A549 (cell line): ENCODE data around the gene PDPK1. TPM values are rescaled to one million over a fixed set of nuclear protein-coding genes. Genes with fewer than 3 reads are reported as not detected.
"Not testable (repeated sequence)": the region's sequence is repeated elsewhere in the genome, so short reads cannot be mapped to it uniquely, and the experiment has no call there.

Experiments used
- ATAC-seq, 2 experiments: fragments of 200-7000 bp in 1 of 2; fragments of >200 bp in 1 of 2; cut with Nextera tagmentation in 1 of 2; cut with Tn5 transposase in 1 of 2; 3 replicates each; pipeline versions ENCODE4 v1.8.0 to v1.9.1; 2018 to 2020; ENCODE audit warnings: mild to moderate bottlenecking in 1 of 2, moderate library complexity in 1 of 2
- CTCF ChIA-PET: fragments of 300-600 bp; sonication (Branson Sonifier 250); formaldehyde crosslinking; extraction: SDS; loops from one replicate; lab custom pipeline; 2021; ENCODE audit warnings: antibody characterized with exemption, inconsistent platforms; lab: Yijun Ruan, JAX
- POLR2A ChIA-PET: fragments of 350-600 bp; formaldehyde crosslinking; extraction: SDS; loops from one replicate; lab custom pipeline; 2021; ENCODE audit warnings: antibody characterized with exemption, inconsistent platforms; lab: Yijun Ruan, JAX
- DNase-seq, 2 experiments: peaks; one replicate each; pipeline versions ENCODE4 v3.0.0 to v3.0.0-alpha.2; 2011 to 2016; ENCODE audit warnings: low read depth in 1 of 2, low spot score in 1 of 2
- FAIRE-seq: peaks from 2 replicates; lab custom pipeline; 2011; peaks lifted over from hg19 to GRCh38; lab: Jason Lieb, UNC
- H3K27ac ChIP-seq, 2 experiments: fragments of >200 bp; sonication (Bioruptor Twin); formaldehyde crosslinking; 3 replicates each; pipeline ENCODE4 v1.5.1; 2016 to 2017
- H3K4me1 ChIP-seq: fragments of >200 bp; sonication (Bioruptor Twin); formaldehyde crosslinking; 3 replicates; pipeline ENCODE4 v1.6.1; 2016
- H3K4me2 ChIP-seq: fragments of >200 bp; sonication (Bioruptor Twin); formaldehyde crosslinking; 3 replicates; pipeline ENCODE4 v1.6.1; 2016
- H3K4me3 ChIP-seq: fragments of >200 bp; sonication (Bioruptor Twin); formaldehyde crosslinking; 3 replicates; pipeline ENCODE4 v1.5.1; 2016
- H3K9me3 ChIP-seq: fragments of >200 bp; sonication (Bioruptor Twin); formaldehyde crosslinking; 3 replicates; pipeline ENCODE4 v1.6.1; 2016
- CTCF ChIP-seq: fragments of >200 bp; sonication (Bioruptor Twin); formaldehyde crosslinking; IDR thresholded peaks from 3 replicates; pipeline ENCODE4 v1.5.1; 2016
- RAD21 ChIP-seq, 2 experiments: fragments of >200 bp in 1 of 2; sonication (Bioruptor Twin) in 1 of 2; formaldehyde crosslinking in 1 of 2; IDR thresholded peaks in 1 of 2; conservative IDR thresholded peaks in 1 of 2; 2 replicates in 1 of 2; 3 replicates in 1 of 2; pipeline ENCODE4 v1.6.1; 2012 to 2018; ENCODE audit warnings: inconsistent platforms in 1 of 2
- WGBS: methylation state at CpG from one replicate; pipeline ENCODE4 v1.1.6; 2017; ENCODE audit errors: missing lambda C conversion rate; 5-methylcytosine and 5-hydroxymethylcytosine counted together
- polyA plus RNA-seq, 4 experiments: library from polyadenylated mRNA; depleted of rRNA in 3 of 4; stranded (reverse); fragments of >200 nt; fragmentation: RNase III in 1 of 4; extraction: RNeasy Plus Mini Kit Qiagen cat#74134 plus additional on column Dnase treatment in 1 of 4; gene quantifications; 2 replicates in 3 of 4; 3 replicates in 1 of 4; pipeline ENCODE4 v1.2.3, GENCODE V29; 2011 to 2017

PDPK1 gene
- polyA plus RNA-seq, 2 of the 4 experiments (the other 2 are of a cell fraction), result 17.7 to 29.7 TPM

GRCh38 chr16:2620870-2621269 is 83.0 kb downstream of the PDPK1 start:
- H3K4me3 ChIP-seq, CTCF ChIA-PET, H3K4me1 ChIP-seq, H3K27ac ChIP-seq, DNase-seq, POLR2A ChIA-PET, ATAC-seq, H3K4me2 ChIP-seq, FAIRE-seq, H3K9me3 ChIP-seq: not testable (repeated sequence)
- 71% methylated on average over 4 of the region's 15 CpGs for WGBS

- H3K9me3 ChIP-seq, CTCF ChIA-PET, POLR2A ChIA-PET, DNase-seq, H3K4me1 ChIP-seq, ATAC-seq, H3K4me2 ChIP-seq, FAIRE-seq, H3K27ac ChIP-seq, H3K4me3 ChIP-seq: not testable (repeated sequence)
- WGBS, result 85% methylated on average over 4 of the region's 8 CpGs
These were observed 83.6 kb downstream of the PDPK1 start for GRCh38 chr16:2621395-2621794.

- H3K9me3 ChIP-seq, H3K4me2 ChIP-seq, FAIRE-seq, CTCF ChIA-PET, POLR2A ChIA-PET, H3K4me3 ChIP-seq, ATAC-seq, H3K4me1 ChIP-seq, DNase-seq, H3K27ac ChIP-seq: not testable (repeated sequence)
- no CpG with 5 or more reads among the region's 6 CpGs for WGBS
These were observed 89.3 kb downstream of the PDPK1 start for GRCh38 chr16:2627075-2627474.

- peak; percentile 100 for FAIRE-seq
- no CpG with 5 or more reads among the region's 11 CpGs for WGBS
- not testable (repeated sequence) for DNase-seq
These were observed 93.4 kb downstream of the PDPK1 start for GRCh38 chr16:2631203-2631602.

GRCh38 chr16:2632291-2632690 is 94.5 kb downstream of the PDPK1 start:
- H3K4me2 ChIP-seq, DNase-seq, H3K4me1 ChIP-seq, FAIRE-seq, POLR2A ChIA-PET, H3K9me3 ChIP-seq, H3K27ac ChIP-seq, H3K4me3 ChIP-seq, ATAC-seq, CTCF ChIA-PET: not testable (repeated sequence)
- WGBS, result no CpG with 5 or more reads among the region's 7 CpGs

More at GRCh38 chr16:2631203-2631602, 93.4 kb downstream of the PDPK1 start:
- POLR2A ChIA-PET, H3K4me3 ChIP-seq, H3K27ac ChIP-seq, H3K9me3 ChIP-seq, H3K4me2 ChIP-seq, H3K4me1 ChIP-seq, CTCF ChIA-PET: not testable (repeated sequence)
- ATAC-seq, result peak; percentile 98 to 99

- H3K4me3 ChIP-seq, result not testable (repeated sequence)
- TF ChIP-seq CTCF (peak; percentile 16; the same call in 1 of the 3 replicates), RAD21 (conservative IDR thresholded peaks at IDR 0.05 in 1 of 2, IDR thresholded peaks at IDR 0.05 in 1 of 2) (peak in 1 of 2 experiments; percentile 33; a peak in 2 of 5 replicates)
- TF ChIP-seq, all 56 proteins: peak for 2; not testable (repeated sequence) for 54
- H3K4me2 ChIP-seq, H3K27ac ChIP-seq, H3K9me3 ChIP-seq, CTCF ChIA-PET, FAIRE-seq, DNase-seq, POLR2A ChIA-PET, H3K4me1 ChIP-seq: not testable (repeated sequence)
- ATAC-seq, result peak; percentile 84 to 95
- no CpG with 5 or more reads among the region's 12 CpGs for WGBS
These were observed 101.4 kb downstream of the PDPK1 start for GRCh38 chr16:2639071-2639721.

- CTCF ChIA-PET, result not testable (repeated sequence)
These were observed 101.9 kb downstream of the PDPK1 start for GRCh38 chr16:2639722-2640072.

GRCh38 chr16:2642561-2642960 is 104.7 kb downstream of the PDPK1 start:
- FAIRE-seq, H3K4me1 ChIP-seq, POLR2A ChIA-PET, H3K4me3 ChIP-seq, CTCF ChIA-PET, H3K27ac ChIP-seq, H3K9me3 ChIP-seq, H3K4me2 ChIP-seq, DNase-seq, ATAC-seq: not testable (repeated sequence)
- WGBS, result no CpG with 5 or more reads among the region's 17 CpGs

More at GRCh38 chr16:2639722-2640072, 101.9 kb downstream of the PDPK1 start:
- H3K4me2 ChIP-seq, ATAC-seq, FAIRE-seq, H3K9me3 ChIP-seq, H3K4me1 ChIP-seq, POLR2A ChIA-PET, DNase-seq, H3K27ac ChIP-seq, H3K4me3 ChIP-seq: not testable (repeated sequence)
- 72% methylated on average over 9 of the region's 9 CpGs for WGBS

- H3K9me3 ChIP-seq, H3K4me2 ChIP-seq, FAIRE-seq, H3K4me1 ChIP-seq, H3K4me3 ChIP-seq, CTCF ChIA-PET, POLR2A ChIA-PET, H3K27ac ChIP-seq, DNase-seq: not testable (repeated sequence)
- peak; percentile 8 to 12; a peak in 3 of 6 replicates for ATAC-seq
- no CpG with 5 or more reads among the region's 12 CpGs for WGBS
These were observed 107.1 kb downstream of the PDPK1 start for GRCh38 chr16:2644754-2645453.

GRCh38 chr16:2651268-2651871 is 113.5 kb downstream of the PDPK1 start:
- DNase-seq, FAIRE-seq, H3K9me3 ChIP-seq, CTCF ChIA-PET, POLR2A ChIA-PET, H3K27ac ChIP-seq, ATAC-seq, H3K4me2 ChIP-seq, H3K4me1 ChIP-seq, H3K4me3 ChIP-seq: not testable (repeated sequence)
- no CpG with 5 or more reads among the region's 14 CpGs for WGBS
